ENCODE measurements around the gene GAR1. TPM values are rescaled to one million over a fixed set of nuclear protein-coding genes. Genes with fewer than 3 reads are reported as not detected.
"Not testable (repeated sequence)": the region's sequence is repeated elsewhere in the genome, so short reads cannot be mapped to it uniquely, and the experiment has no call there.

The GAR1 gene
- total RNA-seq (10 to 100 TPM in 6 of 7 donors, 1 to 10 TPM in 1; 4.3 to 22.5 (median 15.7) TPM), polyA plus RNA-seq (10 to 100 TPM; 14.8 to 27.9 TPM)
- long read RNA-seq, donor 1, transcript GAR1-201 (7 exons, 1,224 nt), result major isoform, 10 of 16 reads
- long read RNA-seq, donor 1, partial matches to known transcripts, result 1 of 16 reads
- long read RNA-seq, donor 1, other reads (novel, unspliced or antisense), result 2 of 16 reads
- long read RNA-seq, donor 2, transcript GAR1-201 (7 exons, 1,224 nt), result major isoform, 11 of 36 reads
- long read RNA-seq, donor 2, partial matches to known transcripts, result 23 of 36 reads
- long read RNA-seq, donor 2, other reads (novel, unspliced or antisense), result 0 of 36 reads
- long read RNA-seq, donor 3, transcript GAR1-201 (7 exons, 1,224 nt), result major isoform, 7 of 14 reads
- long read RNA-seq, donor 3, partial matches to known transcripts, result 4 of 14 reads
- long read RNA-seq, donor 3, other reads (novel, unspliced or antisense), result 3 of 14 reads

DNA sequence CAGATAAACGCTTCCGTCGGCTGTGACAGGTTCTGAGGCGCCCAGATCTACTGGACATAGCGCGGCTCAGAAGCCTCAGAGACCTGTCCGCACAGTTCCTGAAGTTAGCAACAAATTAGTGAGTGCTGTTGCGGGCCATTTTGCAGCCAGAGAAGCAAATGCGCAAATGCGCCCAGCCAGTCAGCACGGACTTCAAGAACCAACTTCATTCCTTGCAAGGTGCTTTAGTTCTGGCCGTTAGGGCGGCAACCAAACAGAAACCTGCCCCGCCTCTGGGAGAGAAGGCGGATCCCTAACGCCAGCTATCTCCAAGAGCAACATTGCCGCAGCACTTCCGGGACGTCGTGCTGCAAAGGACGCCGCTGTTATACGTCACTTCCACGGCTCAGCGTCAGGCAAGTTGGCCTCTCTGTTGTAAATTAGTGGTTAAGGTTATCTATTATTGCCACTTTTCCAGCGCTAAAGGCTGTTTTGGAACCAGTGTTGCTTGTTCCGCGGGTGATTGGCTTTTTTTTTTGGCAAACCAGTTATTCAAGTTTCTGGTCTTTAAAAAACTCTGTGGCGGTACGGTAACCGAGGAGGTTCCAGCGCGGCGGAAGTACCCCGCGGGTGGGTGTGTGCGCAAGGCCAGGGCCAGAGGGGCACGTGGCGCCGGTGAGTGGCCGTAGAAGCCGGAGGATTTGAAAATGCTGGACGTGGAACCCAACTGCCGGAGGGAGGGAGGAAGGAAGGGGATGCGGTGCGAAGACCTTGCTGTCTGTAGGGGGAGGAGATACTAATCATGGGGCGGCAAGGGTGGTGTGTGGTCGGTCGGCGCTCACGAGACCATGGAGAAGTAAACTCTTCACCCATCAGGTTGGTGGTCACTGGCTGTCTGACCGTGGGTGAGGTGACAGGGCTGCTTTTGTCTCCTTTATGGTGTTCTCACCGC, at the start of gene GAR1:
GAR1 (plus strand) TSS at position 612 of the 931 bp plus-strand sequence. CDS start 403 bp downstream, outside the sequence.
- no peaks in the 10 kb centered on the region for H3K36me3 ChIP-seq
- peaks cover 4% of the 10 kb centered on the region for H3K4me1 ChIP-seq (ENCODE audit: insufficient read depth)
- no peak for TF ChIP-seq EP300 (IDR thresholded peaks at IDR 0.05)
- TF ChIP-seq, protein P1, sequence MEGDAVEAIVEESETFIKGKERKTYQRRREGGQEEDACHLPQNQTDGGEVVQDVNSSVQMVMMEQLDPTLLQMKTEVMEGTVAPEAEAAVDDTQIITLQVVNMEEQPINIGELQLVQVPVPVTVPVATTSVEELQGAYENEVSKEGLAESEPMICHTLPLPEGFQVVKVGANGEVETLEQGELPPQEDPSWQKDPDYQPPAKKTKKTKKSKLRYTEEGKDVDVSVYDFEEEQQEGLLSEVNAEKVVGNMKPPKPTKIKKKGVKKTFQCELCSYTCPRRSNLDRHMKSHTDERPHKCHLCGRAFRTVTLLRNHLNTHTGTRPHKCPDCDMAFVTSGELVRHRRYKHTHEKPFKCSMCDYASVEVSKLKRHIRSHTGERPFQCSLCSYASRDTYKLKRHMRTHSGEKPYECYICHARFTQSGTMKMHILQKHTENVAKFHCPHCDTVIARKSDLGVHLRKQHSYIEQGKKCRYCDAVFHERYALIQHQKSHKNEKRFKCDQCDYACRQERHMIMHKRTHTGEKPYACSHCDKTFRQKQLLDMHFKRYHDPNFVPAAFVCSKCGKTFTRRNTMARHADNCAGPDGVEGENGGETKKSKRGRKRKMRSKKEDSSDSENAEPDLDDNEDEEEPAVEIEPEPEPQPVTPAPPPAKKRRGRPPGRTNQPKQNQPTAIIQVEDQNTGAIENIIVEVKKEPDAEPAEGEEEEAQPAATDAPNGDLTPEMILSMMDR (IDR thresholded peaks at IDR 0.05), result no peak
- TF ChIP-seq POLR2A (IDR thresholded peaks at IDR 0.05), result no peak
- H3K9me3 ChIP-seq, result no peaks in the 10 kb centered on the region
- WGBS, 3 donors, result 0 to 1% (median 0%) methylated on average over 53 of the region's 53 CpGs
- peak within 1 kb of the TSS; percentile 23 to 72 for H3K27ac ChIP-seq
- intact Hi-C loops (cut with DNase I), result loop anchor here in 2 of 4 donors (5.0 to 10.0 kb wide), 3 partner anchors 81 to 383 kb away; partner anchors contain the start of genes CASP6 (in 2 of the 2), PLA2G12A (in 1 of the 2) and SEC24B (in 1 of the 2)
- H3K27me3 ChIP-seq, result no peaks in the 10 kb centered on the region
- DNase-seq, result peak; percentile 83 to 87 (median 84)
- H3K4me3 ChIP-seq, result peak within 1 kb of the TSS; percentile 85

DNA sequence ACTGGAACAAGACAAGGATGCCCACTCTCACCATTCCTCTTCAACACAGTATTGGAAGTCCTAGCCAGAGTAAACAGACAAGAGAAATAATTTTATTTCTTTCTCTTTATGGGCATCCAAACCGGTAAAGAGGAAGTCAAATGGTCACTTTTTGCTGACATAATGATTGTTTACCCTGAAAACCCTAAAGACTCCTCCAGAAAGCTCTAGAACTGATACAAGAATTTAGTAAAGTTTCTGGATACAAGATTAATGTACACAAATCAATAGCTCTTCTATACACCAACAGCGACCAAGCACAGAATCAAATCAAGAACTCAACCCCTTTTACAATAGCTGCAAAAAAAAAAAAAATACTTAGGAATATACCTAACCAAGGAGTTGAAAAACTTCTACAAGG, 33.5 kb upstream of the GAR1 start:
- WGBS, 3 donors, result 95 to 96% (median 96%) methylated on average over 2 of the region's 2 CpGs
- intact Hi-C loops (cut with DNase I), result not testable (repeated sequence)

DNA sequence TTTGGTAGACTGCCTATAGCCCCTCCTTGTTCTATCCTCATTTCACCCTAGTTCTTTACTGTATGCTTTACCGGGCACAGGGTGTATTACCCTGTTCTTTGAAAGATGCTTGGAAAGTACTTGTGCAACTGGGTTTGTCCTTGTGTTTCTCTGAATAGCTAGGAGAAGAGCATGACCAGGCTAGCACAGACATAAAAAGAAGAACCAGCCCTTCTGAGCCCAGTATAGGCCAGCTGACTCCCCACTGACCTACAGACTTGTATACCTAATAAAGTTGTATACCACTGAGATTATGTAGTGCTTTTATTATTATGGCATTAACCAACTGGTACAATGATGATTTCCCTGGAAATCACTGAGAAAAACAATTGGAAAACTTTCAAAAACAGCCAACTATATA, 28.7 kb upstream of the GAR1 start:
- no peak for DNase-seq
- Histone ChIP-seq H3K4me1 (ENCODE audit: insufficient read depth) (no peaks in the 10 kb centered on the region), H3K9me3 (no peaks in the 10 kb centered on the region), H3K36me3 (no peaks in the 10 kb centered on the region), H3K27me3 (no peaks in the 10 kb centered on the region), H3K4me3 (no peak overlapping the region), H3K27ac (no peak overlapping the region)
- 90 to 98% (median 97%) methylated on average over 1 of the region's 1 CpG for WGBS, 3 donors
- intact Hi-C loops (cut with DNase I), result no loop called here
- TF ChIP-seq, protein P1 (IDR thresholded peaks at IDR 0.05), result no peak
- TF ChIP-seq EP300 (IDR thresholded peaks at IDR 0.05) (no peak), POLR2A (IDR thresholded peaks at IDR 0.05) (no peak)

More for the DNA sequence above, 33.5 kb upstream of the GAR1 start:
- not testable (repeated sequence) for H3K36me3 ChIP-seq; H3K27me3 ChIP-seq; H3K4me3 ChIP-seq; DNase-seq; H3K9me3 ChIP-seq; H3K4me1 ChIP-seq (ENCODE audit: insufficient read depth); H3K27ac ChIP-seq

DNA sequence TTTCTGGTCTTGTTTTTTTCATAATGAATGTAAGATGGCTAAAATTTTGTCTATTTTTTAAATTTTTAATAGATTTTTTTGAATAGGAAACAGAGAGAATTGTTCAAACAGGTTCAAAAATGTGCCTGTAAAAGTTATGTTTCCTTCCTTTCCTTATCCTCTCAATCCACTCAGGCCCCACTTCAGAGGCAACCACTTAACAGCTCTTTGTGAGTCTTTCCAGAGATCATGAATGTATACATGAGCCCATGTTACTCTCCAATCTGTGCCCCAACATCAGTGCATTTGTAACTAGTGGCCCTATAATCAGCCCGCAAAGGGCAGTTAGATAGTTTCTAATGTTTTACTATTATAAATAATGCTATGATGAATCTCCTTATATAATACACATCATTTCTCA, 27.8 kb upstream of the GAR1 start:
- Histone ChIP-seq H3K4me3 (no peak overlapping the region), H3K9me3 (no peaks in the 10 kb centered on the region), H3K27me3 (no peaks in the 10 kb centered on the region), H3K36me3 (no peaks in the 10 kb centered on the region), H3K27ac (no peak overlapping the region), H3K4me1 (ENCODE audit: insufficient read depth) (no peaks in the 10 kb centered on the region)
- TF ChIP-seq POLR2A (IDR thresholded peaks at IDR 0.05) (no peak), EP300 (IDR thresholded peaks at IDR 0.05) (no peak)
- TF ChIP-seq, protein P1 (IDR thresholded peaks at IDR 0.05), result no peak
- no peak for DNase-seq
- WGBS, 3 donors, result 96 to 98% (median 96%) methylated on average over 1 of the region's 1 CpG
- intact Hi-C loops (cut with DNase I), result no loop called here
